Panc1 (cell line): ENCODE results near the gene CSDE1.

ENCODE experiments used
- POLR2AphosphoS5 ChIP-seq: IDR thresholded peaks from 2 replicates; pipeline ENCODE4 v1.6.1; 2012; ENCODE audit warnings: mild to moderate bottlenecking, low read depth, low read length, moderate library complexity
- TF ChIP-seq, protein P1 (sequence below): fragments of 450-650 bp; IDR thresholded peaks from 2 replicates; pipeline ENCODE4 v1.5.1; 2017; ENCODE audit warnings: mild to moderate bottlenecking

DNA sequence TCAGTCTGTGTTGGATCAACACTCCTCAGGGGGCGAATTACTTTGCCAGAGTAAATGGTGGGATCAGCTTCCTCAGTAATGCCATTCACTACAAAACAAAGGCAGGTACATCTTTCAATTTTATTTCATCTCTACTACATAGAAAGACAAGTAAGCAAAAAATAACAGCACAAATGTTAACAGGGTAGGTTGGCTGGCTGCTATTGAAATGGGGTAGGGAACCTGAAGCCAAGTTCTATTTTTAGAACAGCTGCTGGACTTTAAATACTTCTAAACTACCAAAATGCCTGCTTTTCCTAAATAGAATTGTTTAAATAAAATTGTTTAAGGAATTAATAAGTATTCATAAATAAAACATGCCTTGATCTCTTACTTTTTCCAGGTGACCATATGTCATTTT is 33.9 kb downstream of the CSDE1 start:
- no peak for TF ChIP-seq POLR2AphosphoS5
- TF ChIP-seq, protein P1, sequence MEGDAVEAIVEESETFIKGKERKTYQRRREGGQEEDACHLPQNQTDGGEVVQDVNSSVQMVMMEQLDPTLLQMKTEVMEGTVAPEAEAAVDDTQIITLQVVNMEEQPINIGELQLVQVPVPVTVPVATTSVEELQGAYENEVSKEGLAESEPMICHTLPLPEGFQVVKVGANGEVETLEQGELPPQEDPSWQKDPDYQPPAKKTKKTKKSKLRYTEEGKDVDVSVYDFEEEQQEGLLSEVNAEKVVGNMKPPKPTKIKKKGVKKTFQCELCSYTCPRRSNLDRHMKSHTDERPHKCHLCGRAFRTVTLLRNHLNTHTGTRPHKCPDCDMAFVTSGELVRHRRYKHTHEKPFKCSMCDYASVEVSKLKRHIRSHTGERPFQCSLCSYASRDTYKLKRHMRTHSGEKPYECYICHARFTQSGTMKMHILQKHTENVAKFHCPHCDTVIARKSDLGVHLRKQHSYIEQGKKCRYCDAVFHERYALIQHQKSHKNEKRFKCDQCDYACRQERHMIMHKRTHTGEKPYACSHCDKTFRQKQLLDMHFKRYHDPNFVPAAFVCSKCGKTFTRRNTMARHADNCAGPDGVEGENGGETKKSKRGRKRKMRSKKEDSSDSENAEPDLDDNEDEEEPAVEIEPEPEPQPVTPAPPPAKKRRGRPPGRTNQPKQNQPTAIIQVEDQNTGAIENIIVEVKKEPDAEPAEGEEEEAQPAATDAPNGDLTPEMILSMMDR, result no peak
